HG03159 (cell line): Measurements from ENCODE around the gene NMU.
"Not testable (repeated sequence)": the region's sequence is repeated elsewhere in the genome, so short reads cannot be mapped to it uniquely, and the experiment has no call there.

Experiments
- ATAC-seq: cut with Tn5 transposase; IDR thresholded peaks from one replicate; pipeline ENCODE4 v1.9.1; 2021; ENCODE audit warnings: mild to moderate bottlenecking, moderate library complexity; ENCODE audit not compliant: unreplicated experiment

The NMU gene, protein sequence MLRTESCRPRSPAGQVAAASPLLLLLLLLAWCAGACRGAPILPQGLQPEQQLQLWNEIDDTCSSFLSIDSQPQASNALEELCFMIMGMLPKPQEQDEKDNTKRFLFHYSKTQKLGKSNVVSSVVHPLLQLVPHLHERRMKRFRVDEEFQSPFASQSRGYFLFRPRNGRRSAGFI

DNA sequence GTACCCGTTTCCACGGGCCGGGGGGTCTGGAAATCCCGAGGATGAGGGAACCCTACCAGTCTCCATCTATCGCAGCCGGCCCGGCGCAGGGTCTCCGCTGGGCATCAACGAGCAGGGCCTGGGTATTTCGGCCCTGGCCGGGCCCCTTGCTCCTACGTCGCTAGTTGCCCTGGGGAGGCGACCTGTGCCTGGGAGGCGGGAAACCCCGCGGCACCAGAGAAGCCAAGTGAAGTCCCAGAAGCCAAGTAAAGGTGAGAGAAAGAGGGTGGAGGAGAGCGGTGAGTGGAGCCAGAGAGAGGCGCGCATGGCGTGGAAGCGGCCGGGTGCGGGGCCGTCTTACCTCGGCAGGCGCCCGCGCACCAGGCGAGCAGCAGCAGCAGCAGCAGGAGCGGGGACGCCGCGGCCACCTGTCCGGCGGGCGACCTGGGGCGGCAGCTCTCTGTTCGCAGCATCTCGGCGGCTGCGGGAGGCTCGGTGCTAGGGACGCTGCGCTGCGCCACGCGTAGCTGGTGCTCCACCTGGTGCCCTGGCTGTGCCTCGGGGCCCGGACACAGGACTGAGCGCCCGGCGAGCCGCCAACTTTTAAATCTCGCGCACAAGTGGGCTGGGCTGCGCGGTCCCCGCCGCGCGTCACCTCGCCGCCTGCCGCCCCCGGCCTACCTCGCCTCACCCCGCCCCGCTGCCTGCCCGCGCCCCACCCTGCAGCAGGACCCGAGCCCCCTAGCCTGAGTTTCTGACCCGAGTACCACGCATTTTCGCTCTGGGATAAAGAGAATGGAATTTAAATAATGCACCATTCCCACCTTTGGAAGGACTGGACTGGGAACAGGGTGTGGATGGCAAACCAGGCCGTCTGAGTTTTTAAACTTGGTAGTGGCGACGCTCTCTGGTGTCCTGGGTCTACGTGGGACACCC is at the start of gene NMU:
NMU (minus strand) TSS at position 558 of the 915 bp plus-strand sequence; CDS start at position 452, 106 bp downstream.
- ATAC-seq = peak; percentile 70

DNA sequence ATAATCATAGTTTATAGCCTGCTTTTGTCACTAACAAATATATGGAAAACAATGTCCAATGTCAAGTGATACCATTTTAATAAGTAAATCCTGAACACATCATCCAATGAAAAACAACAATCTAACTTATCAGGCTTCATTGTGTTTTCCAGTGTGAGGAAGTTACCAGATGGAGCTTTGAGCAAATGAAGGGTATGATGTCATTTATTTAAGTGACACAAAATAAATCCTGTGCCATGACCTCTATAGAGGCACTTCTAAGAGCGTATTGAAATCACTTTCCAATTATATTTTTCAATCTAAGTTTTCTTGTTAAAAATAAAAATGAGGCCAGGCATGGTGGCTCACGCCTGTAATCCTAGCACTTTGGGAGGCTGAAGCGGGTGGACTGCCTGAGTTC is 48.2 kb upstream of the NMU start:
- no peak for ATAC-seq

DNA sequence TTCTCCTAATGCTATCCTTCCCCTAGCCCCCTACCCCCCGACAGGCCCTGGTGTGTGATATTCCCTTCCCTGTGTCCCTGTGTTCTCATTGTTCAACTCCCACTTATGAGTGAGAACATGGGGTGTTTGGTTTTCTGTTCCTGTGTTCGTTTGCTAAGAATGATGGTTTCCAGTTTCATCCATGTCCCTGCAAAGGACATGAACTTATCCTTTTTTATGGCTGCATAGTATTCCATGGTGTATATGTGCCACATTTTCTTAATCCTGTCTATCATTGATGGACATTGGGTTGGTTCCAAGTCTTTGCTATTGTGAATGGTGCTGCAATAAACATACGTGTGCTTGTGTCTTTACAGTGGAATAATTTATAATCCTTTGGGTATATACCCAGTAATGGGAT is 46.7 kb upstream of the NMU start:
- not testable (repeated sequence) for ATAC-seq

DNA sequence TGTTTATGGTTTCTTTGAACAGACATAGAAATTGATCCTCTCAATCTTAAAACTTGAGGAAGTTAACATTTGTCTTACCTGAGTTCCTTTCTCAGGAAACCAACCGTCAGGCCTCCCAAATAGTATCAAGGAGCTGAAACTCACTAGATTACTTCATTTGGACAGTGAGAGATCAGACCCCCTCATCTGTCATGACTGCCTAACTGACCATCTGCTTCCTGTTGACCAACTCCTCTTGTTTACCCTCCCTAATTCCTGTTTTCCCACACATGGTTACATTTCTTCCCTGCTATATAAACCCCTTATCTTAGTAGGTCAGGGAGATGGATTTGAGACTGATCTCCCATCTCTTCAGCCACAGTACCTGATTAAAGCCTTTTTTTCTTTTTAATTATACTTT is 46.2 kb upstream of the NMU start:
- ATAC-seq = no peak

DNA sequence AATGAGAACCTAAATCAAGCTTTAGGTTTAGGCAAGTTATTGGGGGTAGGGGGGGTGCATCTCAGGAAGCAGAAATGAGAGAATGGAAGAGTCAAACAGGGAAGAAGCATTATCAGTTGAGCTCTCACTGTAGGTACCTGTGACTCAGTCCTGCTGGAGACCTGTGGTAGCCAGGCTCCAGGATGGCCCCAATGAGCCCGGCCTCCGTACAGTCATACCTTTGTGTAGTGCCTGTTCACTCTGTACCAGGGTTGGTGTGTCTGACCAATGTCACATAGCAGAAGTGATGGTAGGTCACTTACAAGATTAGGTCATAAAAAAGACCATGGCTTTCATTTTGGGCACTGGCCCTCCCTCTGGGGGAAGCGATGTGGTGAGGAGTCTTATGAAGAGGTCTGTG is 45.3 kb upstream of the NMU start:
- no peak for ATAC-seq

DNA sequence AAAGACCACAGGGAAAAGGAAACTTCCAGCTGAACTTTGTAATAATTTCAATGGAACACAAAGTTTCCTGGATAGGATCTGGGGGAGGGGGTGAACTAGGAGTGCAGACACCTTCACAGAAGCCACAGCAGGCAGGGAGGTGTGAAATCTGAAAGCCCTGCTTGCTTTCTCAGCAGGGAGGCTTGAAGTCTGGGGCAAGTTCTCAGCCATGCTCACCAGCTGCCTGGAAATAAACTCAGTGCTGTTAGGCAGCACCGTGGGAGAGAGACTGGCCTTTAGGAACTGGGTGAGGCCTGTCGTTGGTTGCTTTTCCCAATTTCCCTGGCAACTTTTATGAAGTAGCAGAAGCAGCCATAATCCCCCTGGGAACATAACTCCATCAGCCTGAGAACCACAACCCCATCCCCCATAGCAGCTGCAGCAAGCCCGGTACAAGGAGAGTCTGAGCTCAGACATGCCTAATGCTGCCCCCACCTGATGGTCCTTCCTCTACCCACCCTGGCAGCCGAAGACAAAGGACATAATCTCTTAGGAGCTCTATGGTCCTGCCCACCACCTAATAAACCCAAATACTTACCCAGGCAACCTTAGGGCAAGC is 39.2 kb upstream of the NMU start:
- ATAC-seq = no peak

DNA sequence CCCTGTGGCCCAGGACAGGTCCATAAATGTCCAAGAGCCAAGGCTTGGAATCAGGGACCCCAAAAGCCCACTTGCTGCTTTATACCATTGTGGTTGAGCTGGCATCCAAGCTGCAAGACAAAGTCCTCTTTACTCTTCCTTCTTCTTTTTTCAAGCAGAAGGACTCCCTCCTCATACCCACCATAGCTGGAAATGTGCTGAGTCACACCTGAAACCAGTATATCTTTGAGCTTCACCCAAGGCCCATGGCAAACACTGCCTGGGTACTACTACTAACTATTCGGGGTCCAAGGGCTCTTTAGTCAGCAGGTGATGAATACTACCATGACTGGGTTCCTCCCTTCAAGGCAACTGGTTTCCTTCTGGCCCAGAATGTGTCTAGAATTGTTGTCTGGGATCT is 37.3 kb upstream of the NMU start:
- ATAC-seq = no peak

DNA sequence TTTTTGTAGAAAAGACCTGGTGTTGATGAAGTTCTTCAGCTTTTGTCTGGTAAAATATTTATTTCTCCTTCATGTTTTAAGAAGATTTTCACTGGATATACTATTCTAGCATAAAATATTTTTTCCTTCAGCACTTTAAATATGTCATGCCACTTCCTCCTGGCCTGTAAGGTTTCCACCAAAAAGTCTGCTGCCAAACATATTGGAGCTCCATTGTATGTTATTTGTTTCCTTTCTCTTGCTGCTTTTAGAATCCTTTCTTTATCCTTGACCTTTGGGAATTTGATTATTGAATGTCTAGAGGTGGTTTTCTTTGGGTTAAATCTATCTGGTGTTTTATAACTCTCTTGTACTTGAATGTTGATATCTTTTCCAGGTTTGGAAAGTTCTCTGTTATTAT is 35.6 kb upstream of the NMU start:
- ATAC-seq = no peak

DNA sequence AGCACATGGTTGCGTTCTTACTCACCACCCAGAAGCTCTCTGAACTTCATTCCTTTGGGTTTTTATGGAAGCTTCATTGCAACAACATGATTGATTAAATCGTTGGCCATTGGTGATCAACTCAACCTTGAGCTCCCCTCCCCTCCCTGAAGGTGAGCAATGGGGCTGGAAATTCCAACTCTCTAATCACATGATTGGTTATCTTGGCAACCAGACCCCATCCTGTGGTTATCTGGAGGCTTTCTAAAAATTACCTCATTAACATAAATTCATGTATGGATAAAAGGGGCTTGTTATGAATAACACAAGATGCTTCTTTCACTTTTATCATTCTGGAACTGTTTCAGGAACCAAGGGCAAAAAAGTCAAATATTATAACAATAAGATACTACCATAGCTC is 34.6 kb upstream of the NMU start:
- no peak for ATAC-seq

DNA sequence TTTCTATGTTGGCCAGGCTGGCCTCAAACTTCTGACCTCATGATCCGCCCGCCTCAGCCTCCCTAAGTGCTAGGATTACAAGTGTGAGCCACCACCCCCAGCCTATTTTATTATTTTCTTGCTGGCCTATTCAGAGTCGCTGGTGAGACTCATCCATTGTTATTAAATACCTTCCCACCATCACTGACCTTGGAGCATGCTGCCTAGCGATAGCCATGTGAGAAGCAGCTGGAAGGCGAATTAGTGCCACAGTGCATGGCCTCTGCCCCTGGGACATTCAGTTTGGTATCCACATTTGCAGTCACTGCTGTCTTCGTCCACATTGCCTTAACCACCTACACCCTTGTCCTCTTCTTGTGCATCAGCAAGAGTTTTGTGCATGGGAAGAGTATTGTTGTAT is 32.4 kb upstream of the NMU start:
- ATAC-seq = no peak

DNA sequence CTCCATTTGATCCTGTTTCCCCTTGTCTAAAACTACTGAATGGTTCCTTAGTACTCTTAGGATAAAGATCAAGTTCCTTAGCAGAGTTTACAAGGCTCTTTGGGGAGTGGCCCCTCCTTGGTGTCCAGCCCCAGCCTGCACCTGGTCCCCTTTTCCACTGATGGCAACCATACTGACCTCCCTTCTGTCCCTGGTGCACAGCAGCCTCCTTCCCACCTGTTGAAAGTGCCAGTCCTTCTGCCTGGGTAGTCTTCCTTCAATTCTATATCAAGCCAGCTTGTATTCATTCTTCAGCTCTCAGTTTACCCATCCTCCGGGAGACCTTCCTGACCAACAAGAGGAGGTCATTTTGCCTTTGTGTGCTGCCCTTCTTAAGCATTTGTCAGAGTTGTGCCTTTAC is 30.4 kb upstream of the NMU start:
- ATAC-seq = no peak

DNA sequence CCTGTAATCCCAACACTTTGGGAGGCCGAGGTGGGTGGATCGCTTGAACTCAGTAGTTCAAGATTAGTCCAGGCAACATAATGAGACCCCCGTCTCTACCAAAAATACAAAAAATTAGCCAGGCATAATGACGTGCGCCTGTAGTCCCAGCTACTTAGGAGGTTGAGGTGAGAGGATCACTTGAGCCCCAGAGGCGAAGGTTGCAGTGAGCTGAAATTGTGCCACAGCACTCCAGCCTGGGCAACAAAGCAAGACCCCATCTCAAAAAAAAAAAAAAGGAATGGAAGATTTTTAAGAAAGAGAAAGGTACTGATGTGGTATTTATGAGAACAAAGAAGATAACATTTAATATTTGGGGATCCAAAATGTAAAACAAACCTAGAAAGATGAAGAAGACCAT is 27.0 kb upstream of the NMU start:
- ATAC-seq = no peak

DNA sequence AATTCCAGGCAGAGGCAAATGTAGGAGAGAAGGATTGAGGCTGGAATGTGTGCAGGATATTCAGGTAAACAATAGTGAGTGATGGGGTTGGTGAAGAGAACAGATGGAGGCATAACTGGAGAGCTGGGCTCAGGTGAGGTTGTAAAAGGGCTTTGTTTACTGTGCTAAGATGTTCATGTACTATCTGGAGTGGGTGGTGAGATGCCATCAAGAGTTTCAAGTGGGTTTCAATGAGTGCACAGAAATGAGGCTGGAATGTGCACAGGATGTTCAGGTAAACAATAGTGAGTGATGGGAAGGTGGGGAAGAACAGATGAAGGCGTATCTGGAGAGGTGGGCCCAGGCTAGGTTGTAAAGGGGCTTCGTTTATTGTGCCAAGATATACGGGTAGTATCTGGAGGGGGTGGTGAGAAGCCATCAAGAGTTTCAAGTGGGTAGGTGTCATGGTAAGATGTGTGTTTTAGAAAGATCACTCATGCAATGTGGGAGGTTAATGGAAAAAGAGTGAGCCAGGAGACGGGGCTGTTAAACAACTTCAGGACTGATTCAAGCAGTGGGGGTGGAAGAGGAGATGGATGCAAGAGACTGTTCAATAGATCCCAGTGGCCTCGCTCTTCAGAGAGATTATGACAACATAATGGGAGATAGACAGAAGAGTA is 25.4 kb upstream of the NMU start:
- no peak for ATAC-seq

DNA sequence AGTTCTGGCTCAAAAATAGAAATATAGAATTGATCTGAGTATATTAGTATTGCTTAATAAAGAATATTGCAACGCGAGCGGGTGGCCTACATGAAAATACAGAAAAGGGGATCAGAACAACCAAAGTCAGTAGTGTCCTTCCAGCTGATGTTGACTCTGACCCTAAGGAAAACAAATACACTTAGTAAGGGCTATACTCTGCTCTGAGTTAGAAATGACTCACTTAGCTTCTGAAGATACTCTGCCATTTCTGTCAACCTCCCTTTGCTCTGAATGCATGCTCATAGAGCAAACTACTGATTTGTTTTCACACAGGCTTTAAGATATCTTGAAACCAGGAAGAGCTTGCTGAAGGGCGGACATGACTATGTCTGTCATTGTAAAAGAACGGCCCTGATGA is 22.6 kb upstream of the NMU start:
- no peak for ATAC-seq

DNA sequence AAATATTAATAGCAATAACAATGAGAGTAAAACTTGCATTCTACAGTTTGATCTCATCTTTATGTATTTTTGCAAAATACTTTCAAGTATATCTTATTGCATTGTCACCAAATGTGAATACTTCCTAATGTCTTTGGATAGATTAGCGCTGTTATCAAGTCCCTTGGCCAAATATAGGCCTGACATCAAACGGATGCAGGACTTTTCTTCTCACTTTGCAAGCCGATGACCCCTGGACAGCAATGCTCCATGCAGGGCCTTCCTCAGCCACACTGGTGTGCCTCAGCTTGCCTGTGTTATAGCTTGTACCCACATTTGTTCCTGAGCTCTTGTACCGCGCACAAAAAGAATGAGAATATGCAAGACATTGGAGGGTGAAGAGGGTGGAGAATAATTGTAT is 18.0 kb upstream of the NMU start:
- no peak for ATAC-seq

DNA sequence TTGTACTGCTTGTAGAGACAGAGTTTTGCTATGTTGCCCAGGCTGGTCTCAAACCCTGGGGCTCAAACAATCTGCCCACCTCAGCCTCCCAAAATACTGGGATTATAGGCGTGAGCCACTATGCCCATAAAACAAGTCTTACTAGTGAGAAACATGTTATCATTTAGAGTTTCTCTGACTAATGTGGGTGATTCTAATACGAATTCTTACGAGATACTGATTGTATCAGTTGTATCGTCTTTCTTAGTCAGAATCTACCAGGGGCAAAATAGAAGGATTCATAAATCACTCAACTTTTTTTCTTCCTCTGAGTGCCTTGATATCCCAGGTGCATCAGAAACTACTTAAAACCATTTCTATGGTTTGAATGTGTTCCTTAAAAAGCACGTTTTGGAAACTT is 14.4 kb upstream of the NMU start:
- no peak for ATAC-seq

DNA sequence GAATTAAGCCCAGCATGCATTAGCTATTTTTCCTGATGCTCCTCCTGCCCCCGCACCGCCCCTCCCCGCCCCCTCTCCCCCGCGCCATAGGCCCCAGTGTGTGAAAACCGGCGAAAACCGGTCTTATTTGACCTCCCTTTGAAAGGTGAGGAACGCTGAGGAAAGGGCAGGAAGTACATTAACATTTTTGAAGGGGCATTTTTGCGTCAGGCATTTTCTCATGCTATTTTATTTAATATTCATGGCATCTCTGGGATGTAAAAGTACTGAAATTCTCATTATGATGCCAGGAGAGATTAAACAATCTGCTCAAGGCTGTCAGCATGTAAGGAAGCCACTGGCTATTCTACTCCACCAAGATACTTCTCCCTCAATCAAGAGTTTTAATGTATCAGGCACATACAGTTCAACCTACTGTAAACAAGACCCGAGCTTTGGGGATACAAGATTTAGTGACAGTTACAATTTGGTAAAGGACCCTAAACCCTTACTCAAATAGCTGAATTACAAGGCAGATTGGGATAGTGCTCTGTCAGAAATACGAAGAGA is 1.2 kb upstream of the NMU start:
- ATAC-seq = no peak

DNA sequence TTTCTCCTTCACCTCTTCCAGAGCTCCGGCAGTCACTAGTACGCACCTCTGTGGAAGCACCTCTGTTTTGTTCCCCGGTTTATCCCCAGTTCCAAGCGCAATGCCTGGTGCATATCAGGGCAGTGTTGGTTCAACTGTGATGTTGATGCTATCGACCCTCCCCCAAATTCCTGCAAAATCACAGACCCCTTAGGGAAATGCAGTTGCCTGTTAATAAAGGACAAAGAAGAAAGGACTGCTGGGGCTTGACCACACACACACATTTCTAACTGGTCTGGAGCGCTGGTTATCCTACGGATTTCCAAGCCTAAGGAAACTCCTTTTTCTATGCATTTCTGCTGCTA is 530 bp upstream of the NMU start:
- peak; percentile 11 for ATAC-seq

DNA sequence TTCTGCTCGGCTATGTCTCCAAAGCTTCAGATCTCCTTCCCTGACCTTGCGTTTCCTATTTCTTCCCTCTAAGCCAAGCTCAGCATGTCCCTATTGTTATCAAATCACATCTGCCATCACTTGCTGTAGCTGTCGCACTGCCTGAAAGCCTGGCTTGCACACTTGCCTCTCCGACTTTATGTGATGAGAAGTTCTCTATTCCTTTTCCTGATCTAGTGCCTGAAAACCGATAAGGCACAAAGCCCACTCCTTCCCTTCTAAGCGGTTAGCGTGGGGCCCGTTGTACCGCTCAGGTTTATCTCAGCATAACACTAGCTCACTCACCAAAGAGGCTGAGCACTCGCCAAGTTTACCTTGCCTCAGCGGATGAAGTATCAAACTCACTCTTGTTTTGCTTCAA is 816 bp downstream of the NMU start:
- no peak for ATAC-seq

DNA sequence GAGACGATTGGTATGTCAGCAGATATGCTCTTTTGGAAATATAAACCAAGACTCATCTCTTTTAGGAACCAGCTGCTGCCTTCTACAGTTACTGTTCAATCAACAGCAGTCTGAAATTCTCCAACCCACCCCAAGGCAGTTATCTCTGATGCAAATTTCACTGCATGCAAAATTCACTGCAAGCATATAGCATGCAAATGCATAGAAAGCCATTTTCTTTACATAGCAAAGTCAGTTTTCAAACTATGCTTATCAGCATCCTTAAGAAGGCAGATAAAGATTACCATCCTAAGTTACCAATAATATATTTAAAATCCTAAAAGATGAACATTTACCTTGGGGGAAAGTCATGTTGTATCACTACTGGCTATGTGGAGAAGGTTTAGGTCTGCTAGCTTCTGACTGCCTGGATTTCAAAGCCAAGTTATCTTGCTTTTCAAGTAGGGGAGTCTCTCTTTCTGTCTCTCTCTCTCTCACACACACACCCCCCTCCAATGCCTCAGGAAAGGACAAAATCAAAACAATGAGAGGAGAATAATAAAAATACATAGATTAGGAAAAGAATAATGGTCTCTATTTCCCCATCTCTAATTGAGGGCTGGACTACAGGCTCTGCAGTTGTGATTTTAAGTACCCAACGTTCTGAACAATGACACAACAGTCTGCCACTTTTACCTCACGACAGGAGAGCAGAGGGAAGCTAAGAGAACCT is 1.5 kb downstream of the NMU start:
- ATAC-seq = no peak

DNA sequence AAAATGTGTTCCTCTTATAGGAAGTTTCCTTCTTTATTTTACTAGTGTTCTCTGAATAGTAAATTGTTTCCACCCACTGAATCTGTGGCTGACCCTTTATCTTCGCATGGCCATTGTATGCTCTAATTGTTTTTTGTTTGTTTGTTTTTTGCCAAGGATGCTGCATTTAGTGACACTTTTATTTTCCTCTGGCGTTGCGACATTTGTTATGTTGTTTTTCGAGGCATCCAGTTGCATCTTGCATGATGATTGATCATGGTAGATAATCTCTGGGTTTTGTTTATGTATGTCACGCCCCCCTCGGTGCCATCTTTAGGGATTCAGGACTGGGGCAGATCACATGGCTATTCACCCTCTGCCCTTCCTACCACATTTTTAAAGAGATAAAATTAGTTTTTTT is 2.2 kb downstream of the NMU start:
- ATAC-seq = no peak
